Osteoblast (primary cell): ENCODE data around the gene SLC25A19. TPM values are rescaled to one million over a fixed set of nuclear protein-coding genes. Genes with fewer than 3 reads are reported as not detected.
A peak's percentile ranks its signal among the peaks of the same experiment; 100 is the strongest.
"Not testable (repeated sequence)": the region's sequence is repeated elsewhere in the genome, so short reads cannot be mapped to it uniquely, and the experiment has no call there.

Source experiments
- DNase-seq: peaks from one replicate; pipeline ENCODE4 v3.0.0; 2011; ENCODE audit warnings: low spot score, mixed read lengths; ENCODE audit not compliant: insufficient read length; ENCODE audit errors: missing footprints
- H2AFZ ChIP-seq: 2 replicates; pipeline ENCODE4 v1.6.0; 2011; ENCODE audit warnings: mild to moderate bottlenecking, low read length
- H3K27ac ChIP-seq: 2 replicates; pipeline ENCODE4 v1.5.1; 2011; ENCODE audit warnings: mild to moderate bottlenecking, low read depth, low read length, moderate library complexity
- H3K27me3 ChIP-seq: 2 replicates; pipeline ENCODE4 v1.6.0; 2012; ENCODE audit warnings: mild to moderate bottlenecking, control low read depth, inconsistent platforms, low read length, moderate library complexity; ENCODE audit not compliant: insufficient read depth
- H3K36me3 ChIP-seq: 2 replicates; pipeline ENCODE4 v1.5.1; 2011; ENCODE audit warnings: mild to moderate bottlenecking, low read length, control low read depth, moderate library complexity; ENCODE audit not compliant: insufficient read depth
- H3K4me1 ChIP-seq: 2 replicates; pipeline ENCODE4 v1.5.1; 2011; ENCODE audit warnings: mild to moderate bottlenecking, low read length, control low read depth, moderate library complexity; ENCODE audit not compliant: insufficient read depth
- H3K4me2 ChIP-seq: 2 replicates; pipeline ENCODE4 v1.6.0; 2011; ENCODE audit warnings: mild to moderate bottlenecking, low read length; ENCODE audit not compliant: insufficient read depth
- H3K4me3 ChIP-seq: fragments of 200-600 bp; sonication (generic); 3 replicates; pipeline ENCODE4 v1.5.1; 2012; ENCODE audit warnings: mild to moderate bottlenecking, low read length, inconsistent platforms; ENCODE audit not compliant: insufficient read depth
- H3K79me2 ChIP-seq: 2 replicates; pipeline ENCODE4 v1.6.0; 2012; ENCODE audit warnings: mild to moderate bottlenecking, low read length, control low read depth, inconsistent platforms; ENCODE audit not compliant: insufficient read depth
- H3K9me3 ChIP-seq: 2 replicates; pipeline ENCODE4 v1.5.1; 2011; ENCODE audit warnings: low read depth, low read length, control low read depth
- H4K20me1 ChIP-seq: 2 replicates; pipeline ENCODE4 v1.6.0; 2012; ENCODE audit warnings: mild to moderate bottlenecking, low read length, control low read depth; ENCODE audit not compliant: insufficient read depth
- total RNA-seq: library from RNA; depleted of rRNA; stranded (reverse); fragments of >200 nt; gene quantifications from 2 replicates; pipeline ENCODE4 v1.2.3, GENCODE V29; 2012
- TF ChIP-seq, protein P1 (sequence below): IDR thresholded peaks from 2 replicates; pipeline ENCODE4 v1.5.1; 2011; ENCODE audit warnings: mild to moderate bottlenecking, low read depth, low read length, moderate library complexity; ENCODE audit errors: extremely low read depth

The SLC25A19 gene
- total RNA-seq, 1 donor = 4.7 TPM

DNA sequence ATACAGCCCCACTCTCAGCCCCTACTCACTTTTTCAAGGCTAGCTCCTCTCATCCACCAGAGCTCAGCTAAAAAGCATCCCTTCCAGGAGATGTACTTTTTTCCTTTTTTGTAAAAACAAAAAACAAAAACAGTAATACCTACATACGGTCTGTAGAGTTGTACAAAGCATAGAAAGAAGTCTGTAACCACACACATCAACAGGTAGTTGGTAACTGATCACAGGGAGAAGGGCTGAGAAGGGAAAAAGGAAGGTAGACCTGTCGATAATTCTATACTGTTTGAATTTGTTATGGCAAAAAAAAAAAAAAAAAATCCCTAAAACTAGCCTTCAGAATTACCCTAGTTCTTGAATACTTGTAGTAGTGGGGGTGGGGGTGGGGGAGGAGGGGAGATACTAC lies 874 bp downstream of the SLC25A19 start:
- Histone ChIP-seq H3K79me2 (peaks cover 7% of the 10 kb centered on the region), H3K4me2 (peak overlapping the region; percentile 100), H4K20me1 (no peaks in the 10 kb centered on the region), H3K4me3 (peak overlapping the region; percentile 84), H3K9me3 (no peaks in the 10 kb centered on the region), H3K4me1 (no peaks in the 10 kb centered on the region), H2AFZ (no peak overlapping the region), H3K27ac (no peak overlapping the region), H3K27me3 (no peaks in the 10 kb centered on the region), H3K36me3 (no peaks in the 10 kb centered on the region)
- DNase-seq = peak; percentile 73
- TF ChIP-seq, protein P1, sequence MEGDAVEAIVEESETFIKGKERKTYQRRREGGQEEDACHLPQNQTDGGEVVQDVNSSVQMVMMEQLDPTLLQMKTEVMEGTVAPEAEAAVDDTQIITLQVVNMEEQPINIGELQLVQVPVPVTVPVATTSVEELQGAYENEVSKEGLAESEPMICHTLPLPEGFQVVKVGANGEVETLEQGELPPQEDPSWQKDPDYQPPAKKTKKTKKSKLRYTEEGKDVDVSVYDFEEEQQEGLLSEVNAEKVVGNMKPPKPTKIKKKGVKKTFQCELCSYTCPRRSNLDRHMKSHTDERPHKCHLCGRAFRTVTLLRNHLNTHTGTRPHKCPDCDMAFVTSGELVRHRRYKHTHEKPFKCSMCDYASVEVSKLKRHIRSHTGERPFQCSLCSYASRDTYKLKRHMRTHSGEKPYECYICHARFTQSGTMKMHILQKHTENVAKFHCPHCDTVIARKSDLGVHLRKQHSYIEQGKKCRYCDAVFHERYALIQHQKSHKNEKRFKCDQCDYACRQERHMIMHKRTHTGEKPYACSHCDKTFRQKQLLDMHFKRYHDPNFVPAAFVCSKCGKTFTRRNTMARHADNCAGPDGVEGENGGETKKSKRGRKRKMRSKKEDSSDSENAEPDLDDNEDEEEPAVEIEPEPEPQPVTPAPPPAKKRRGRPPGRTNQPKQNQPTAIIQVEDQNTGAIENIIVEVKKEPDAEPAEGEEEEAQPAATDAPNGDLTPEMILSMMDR = no peak

DNA sequence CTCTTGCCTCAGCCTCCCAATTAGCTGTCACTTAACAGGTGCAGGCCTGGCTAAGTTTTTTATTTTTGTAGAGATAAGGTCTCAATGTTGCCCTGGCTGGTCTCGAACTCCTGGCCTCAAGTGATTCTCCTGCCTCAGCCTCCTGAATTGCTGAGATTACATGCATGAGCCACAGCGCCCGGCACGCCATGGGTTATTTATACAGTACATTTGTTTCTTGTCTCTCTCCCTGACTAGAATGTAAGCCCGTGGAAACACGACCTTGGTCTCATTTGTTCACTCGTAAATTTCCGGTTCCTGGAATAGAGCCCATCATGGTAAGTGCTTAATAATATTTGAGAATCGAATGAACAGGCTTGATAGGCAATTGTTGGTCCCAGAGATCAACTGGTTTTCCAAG lies 2.0 kb downstream of the SLC25A19 start:
- TF ChIP-seq, protein P1 = no peak
- H3K4me3 ChIP-seq = no peak overlapping the region
- no peak overlapping the region for H2AFZ ChIP-seq
- no peaks in the 10 kb centered on the region for H3K9me3 ChIP-seq
- no peaks in the 10 kb centered on the region for H3K27me3 ChIP-seq
- H3K4me1 ChIP-seq = no peaks in the 10 kb centered on the region
- peaks cover 7% of the 10 kb centered on the region for H3K79me2 ChIP-seq
- no peaks in the 10 kb centered on the region for H4K20me1 ChIP-seq
- no peak overlapping the region for H3K27ac ChIP-seq
- H3K36me3 ChIP-seq = no peaks in the 10 kb centered on the region
- no peak overlapping the region for H3K4me2 ChIP-seq
- DNase-seq = no peak

DNA sequence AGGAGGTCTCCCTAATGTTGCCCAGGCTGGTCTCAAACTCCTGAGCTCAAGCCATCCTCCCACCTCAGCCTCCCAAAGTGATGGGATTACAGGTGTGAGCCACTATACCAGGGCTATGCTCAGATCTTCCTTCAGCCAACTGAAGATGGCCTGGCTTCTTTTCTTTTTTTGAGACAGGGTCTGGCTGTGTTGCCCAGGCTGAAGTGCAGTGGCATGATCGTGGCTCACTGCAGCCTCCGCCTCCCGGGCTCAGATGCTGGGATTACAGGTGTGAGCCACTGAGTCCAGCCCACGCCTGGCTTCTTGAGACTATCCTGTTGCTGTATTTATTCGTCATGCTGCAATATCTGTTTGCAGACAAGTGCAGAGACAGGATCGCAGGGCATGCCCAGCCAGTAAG lies 4.1 kb downstream of the SLC25A19 start:
- DNase-seq = no peak
- Histone ChIP-seq H3K27ac (no peak overlapping the region), H3K4me2 (no peak overlapping the region), H3K4me1 (no peaks in the 10 kb centered on the region), H4K20me1 (no peaks in the 10 kb centered on the region), H2AFZ (no peak overlapping the region), H3K9me3 (no peaks in the 10 kb centered on the region), H3K79me2 (peaks cover 7% of the 10 kb centered on the region), H3K4me3 (no peak overlapping the region), H3K36me3 (peaks cover 3% of the 10 kb centered on the region), H3K27me3 (no peaks in the 10 kb centered on the region)
- TF ChIP-seq, protein P1 = no peak

DNA sequence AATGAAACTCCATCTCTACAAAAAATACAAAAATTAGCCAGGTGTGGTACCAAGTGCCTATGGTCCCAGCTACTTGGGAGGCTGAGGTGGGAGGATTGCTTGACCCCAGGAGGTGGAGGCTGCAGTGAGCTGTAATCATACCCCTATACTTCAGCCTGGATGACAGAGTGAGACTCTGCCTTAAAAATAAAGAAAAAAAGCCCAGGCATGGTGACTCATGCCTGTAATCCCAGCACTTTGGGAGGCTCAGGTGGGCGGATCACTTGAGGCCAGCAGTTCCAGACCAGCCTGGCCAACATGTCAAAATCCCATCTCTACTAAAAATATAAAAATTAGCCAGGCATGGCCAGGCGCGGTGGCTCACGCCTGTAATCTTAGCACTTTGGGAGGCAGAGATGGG lies 9.0 kb downstream of the SLC25A19 start:
- H3K9me3 ChIP-seq, H3K27me3 ChIP-seq, H3K27ac ChIP-seq, H3K79me2 ChIP-seq, H3K4me1 ChIP-seq, H3K36me3 ChIP-seq, DNase-seq, H3K4me3 ChIP-seq, H4K20me1 ChIP-seq, H2AFZ ChIP-seq, H3K4me2 ChIP-seq: not testable (repeated sequence)
